Measurements from ENCODE around the gene ANKRD40CL.

GRCh38 chr17:50808888-50809287 is 41.6 kb upstream of the ANKRD40CL start:
- no peak for TF ChIP-seq POLR2A (IDR thresholded peaks at IDR 0.05)
- TF ChIP-seq, protein P1, sequence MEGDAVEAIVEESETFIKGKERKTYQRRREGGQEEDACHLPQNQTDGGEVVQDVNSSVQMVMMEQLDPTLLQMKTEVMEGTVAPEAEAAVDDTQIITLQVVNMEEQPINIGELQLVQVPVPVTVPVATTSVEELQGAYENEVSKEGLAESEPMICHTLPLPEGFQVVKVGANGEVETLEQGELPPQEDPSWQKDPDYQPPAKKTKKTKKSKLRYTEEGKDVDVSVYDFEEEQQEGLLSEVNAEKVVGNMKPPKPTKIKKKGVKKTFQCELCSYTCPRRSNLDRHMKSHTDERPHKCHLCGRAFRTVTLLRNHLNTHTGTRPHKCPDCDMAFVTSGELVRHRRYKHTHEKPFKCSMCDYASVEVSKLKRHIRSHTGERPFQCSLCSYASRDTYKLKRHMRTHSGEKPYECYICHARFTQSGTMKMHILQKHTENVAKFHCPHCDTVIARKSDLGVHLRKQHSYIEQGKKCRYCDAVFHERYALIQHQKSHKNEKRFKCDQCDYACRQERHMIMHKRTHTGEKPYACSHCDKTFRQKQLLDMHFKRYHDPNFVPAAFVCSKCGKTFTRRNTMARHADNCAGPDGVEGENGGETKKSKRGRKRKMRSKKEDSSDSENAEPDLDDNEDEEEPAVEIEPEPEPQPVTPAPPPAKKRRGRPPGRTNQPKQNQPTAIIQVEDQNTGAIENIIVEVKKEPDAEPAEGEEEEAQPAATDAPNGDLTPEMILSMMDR (IDR thresholded peaks at IDR 0.05 in 8 of 11, conservative IDR thresholded peaks at IDR 0.05 in 3 of 11): no peak
